Activated CD4-positive, CD25-positive, alpha-beta regulatory T cell treated with anti-CD3 and anti-CD28 coated beads, Interleukin-2, amount 50 U/mL, for 24 hours (primary cell): ENCODE measurements around the gene SMAD2.
"Not testable (repeated sequence)": the region's sequence is repeated elsewhere in the genome, so short reads cannot be mapped to it uniquely, and the experiment has no call there.

Experiments
- ATAC-seq, 2 donors: fragments of 150-1000 bp; cut with Tn5 transposase; one replicate each; pipeline ENCODE4 v1.10.0; 2021; ENCODE audit warnings: mild to moderate bottlenecking in 1 of 2, moderate library complexity in 1 of 2

Gene SMAD2

GRCh38 chr18:47832348-47832747 is 98.1 kb downstream of the SMAD2 start:
- no peak for ATAC-seq

- ATAC-seq = no peak
Observed at GRCh38 chr18:47831351-47831750, 99.1 kb downstream of the SMAD2 start.

GRCh38 chr18:47830772-47831171 is 99.7 kb downstream of the SMAD2 start:
- ATAC-seq = no peak

GRCh38 chr18:47829831-47830230 is 100.6 kb downstream of the SMAD2 start:
- no peak for ATAC-seq

GRCh38 chr18:47828031-47828430 is 102.4 kb downstream of the SMAD2 start:
- ATAC-seq = not testable (repeated sequence)

- no peak for ATAC-seq
Observed at GRCh38 chr18:47826157-47827074, 104.0 kb downstream of the SMAD2 start.

GRCh38 chr18:47821314-47821713 is 109.1 kb downstream of the SMAD2 start:
- no peak for ATAC-seq

GRCh38 chr18:47817795-47818077 is 112.7 kb downstream of the SMAD2 start:
- ATAC-seq = no peak

- ATAC-seq = no peak
Observed at GRCh38 chr18:47817017-47817794, 113.3 kb downstream of the SMAD2 start.

- no peak for ATAC-seq
Observed at GRCh38 chr18:47815486-47816270, 114.8 kb downstream of the SMAD2 start.

GRCh38 chr18:47809420-47809819 is 121.0 kb downstream of the SMAD2 start:
- no peak for ATAC-seq

- ATAC-seq = no peak
Observed at GRCh38 chr18:47802802-47803201, 127.7 kb downstream of the SMAD2 start.

GRCh38 chr18:47801817-47802216 is 128.6 kb downstream of the SMAD2 start:
- ATAC-seq = no peak

GRCh38 chr18:47800756-47801155 is 129.7 kb downstream of the SMAD2 start:
- ATAC-seq = no peak

- no peak for ATAC-seq
Observed at GRCh38 chr18:47800248-47800647, 130.2 kb downstream of the SMAD2 start.

- ATAC-seq = no peak
Observed at GRCh38 chr18:47799376-47799775, 131.1 kb downstream of the SMAD2 start.

- no peak for ATAC-seq
Observed at GRCh38 chr18:47798366-47798765, 132.1 kb downstream of the SMAD2 start.

- ATAC-seq = no peak
Observed at GRCh38 chr18:47797126-47797525, 133.3 kb downstream of the SMAD2 start.

GRCh38 chr18:47795434-47795814 is 135.0 kb downstream of the SMAD2 start:
- no peak for ATAC-seq

- no peak for ATAC-seq
Observed at GRCh38 chr18:47794725-47795433, 135.6 kb downstream of the SMAD2 start.

- no peak for ATAC-seq
Observed at GRCh38 chr18:47793609-47794008, 136.8 kb downstream of the SMAD2 start.

- ATAC-seq = no peak
Observed at GRCh38 chr18:47791461-47791985, 138.9 kb downstream of the SMAD2 start.
